Neural cell (in vitro differentiated cells): ENCODE measurements around the gene C18orf32. TPM values are rescaled to one million over a fixed set of nuclear protein-coding genes. Genes with fewer than 3 reads are reported as not detected.

Experiments used
- H2AFZ ChIP-seq: fragments of 200-600, 300-800 bp; sonication (generic), shearing (Covaris generic); 2 replicates; pipeline ENCODE4 v1.6.0; 2014; ENCODE audit warnings: low read depth, mild to moderate bottlenecking, antibody characterized with exemption, low read length, moderate library complexity
- H3F3A ChIP-seq: fragments of 200-600 bp; shearing (Covaris generic); 2 replicates; pipeline ENCODE4 v1.6.1; 2016; ENCODE audit warnings: mild to moderate bottlenecking, moderate library complexity, mixed read lengths, antibody characterized with exemption, low read length; ENCODE audit not compliant: insufficient read depth, poor library complexity, severe bottlenecking
- H3K27ac ChIP-seq: fragments of 200-600, 300-800 bp; sonication (generic), shearing (Covaris generic); 2 replicates; pipeline ENCODE4 v1.5.1; 2014; ENCODE audit warnings: mild to moderate bottlenecking, low read length, moderate library complexity
- H3K27me3 ChIP-seq: fragments of 300-800, 200-600 bp; sonication (generic), shearing (Covaris generic); 2 replicates; pipeline ENCODE4 v1.6.0; 2014; ENCODE audit warnings: mild to moderate bottlenecking, low read depth, low read length, moderate library complexity; ENCODE audit not compliant: insufficient read depth
- H3K36me3 ChIP-seq: fragments of 300-800, 200-600 bp; sonication (generic), shearing (Covaris generic); 2 replicates; pipeline ENCODE4 v1.5.1; 2014; ENCODE audit warnings: mild to moderate bottlenecking, antibody characterized with exemption, low read length, moderate library complexity; ENCODE audit not compliant: insufficient read depth
- H3K4me2 ChIP-seq: fragments of 300-800, 200-600 bp; sonication (generic), shearing (Covaris generic); 2 replicates; pipeline ENCODE4 v1.6.0; 2014; ENCODE audit warnings: mild to moderate bottlenecking, low read length
- H3K4me3 ChIP-seq: fragments of 300-800, 200-600 bp; sonication (generic), shearing (Covaris generic); 2 replicates; pipeline ENCODE4 v1.5.1; 2014; ENCODE audit warnings: mild to moderate bottlenecking, low read length, moderate library complexity
- H3K79me2 ChIP-seq: fragments of 200-600 bp; shearing (Covaris generic); replicated peaks from 2 replicates; pipeline ENCODE4 v1.6.0; 2014; ENCODE audit warnings: mild to moderate bottlenecking, low read length, moderate library complexity; ENCODE audit not compliant: insufficient read depth
- H3K9ac ChIP-seq: fragments of 300-800, 200-600 bp; sonication (generic), shearing (Covaris generic); 2 replicates; pipeline ENCODE4 v1.6.1; 2016; ENCODE audit warnings: mild to moderate bottlenecking, low read length, mixed read lengths
- H3K9me2 ChIP-seq: fragments of 200-600 bp; shearing (Covaris generic); 2 replicates; pipeline ENCODE4 v1.6.1; 2016; ENCODE audit warnings: mild to moderate bottlenecking, low read length, mixed read lengths; ENCODE audit not compliant: insufficient read depth
- H3K9me3 ChIP-seq: fragments of 200-600, 300-800 bp; sonication (generic), shearing (Covaris generic); 2 replicates; pipeline ENCODE4 v1.6.1; 2016; ENCODE audit warnings: mild to moderate bottlenecking, mixed run types, low read length, moderate library complexity, mixed read lengths
- H4K20me1 ChIP-seq: fragments of 200-600 bp; shearing (Covaris generic); 2 replicates; pipeline ENCODE4 v1.6.1; 2016; ENCODE audit warnings: mild to moderate bottlenecking, mixed run types; ENCODE audit not compliant: insufficient read depth
- EP300 ChIP-seq: fragments of 450-650 bp; conservative IDR thresholded peaks from 2 replicates; pipeline ENCODE4 v1.6.1; 2014; ENCODE audit warnings: antibody characterized with exemption, mild to moderate bottlenecking, moderate library complexity; ENCODE audit not compliant: poor library complexity, severe bottlenecking
- EZH2 ChIP-seq: fragments of 200-600, 300-800 bp; shearing (Covaris generic), sonication (generic); IDR thresholded peaks from 2 replicates; pipeline ENCODE4 v1.6.1; 2014; ENCODE audit warnings: antibody characterized with exemption, low read length, borderline replicate concordance, mild to moderate bottlenecking; ENCODE audit not compliant: insufficient read depth, poor library complexity, severe bottlenecking
- MXI1 ChIP-seq: fragments of 450-650 bp; conservative IDR thresholded peaks from 2 replicates; pipeline ENCODE4 v1.6.1; 2014; ENCODE audit warnings: antibody characterized with exemption, mild to moderate bottlenecking; ENCODE audit not compliant: poor library complexity, severe bottlenecking
- POLR2AphosphoS5 ChIP-seq: IDR thresholded peaks from 2 replicates; pipeline ENCODE4 v1.6.1; 2012
- RAD21 ChIP-seq: fragments of 450-650 bp; conservative IDR thresholded peaks from 2 replicates; pipeline ENCODE4 v1.6.1; 2014; ENCODE audit warnings: antibody characterized with exemption, mild to moderate bottlenecking, moderate library complexity
- REST ChIP-seq: IDR thresholded peaks from 2 replicates; pipeline ENCODE4 v1.6.1; 2012; ENCODE audit warnings: borderline replicate concordance
- SMC3 ChIP-seq: fragments of 450-650 bp; conservative IDR thresholded peaks from 2 replicates; pipeline ENCODE4 v1.6.1; 2014; ENCODE audit warnings: antibody characterized with exemption, mild to moderate bottlenecking, moderate library complexity; ENCODE audit not compliant: poor library complexity
- TAF1 ChIP-seq: IDR thresholded peaks from 2 replicates; pipeline ENCODE4 v1.6.1; 2012; ENCODE audit warnings: low read depth
- polyA plus RNA-seq: library from polyadenylated mRNA; depleted of rRNA; stranded (reverse); fragments of >200 nt; gene quantifications from 2 replicates; pipeline ENCODE4 v1.2.3, GENCODE V29; 2014
- TF ChIP-seq, protein P1 (sequence below): fragments of 450-650 bp; IDR thresholded peaks from 2 replicates; pipeline ENCODE4 v1.5.1; 2014; ENCODE audit warnings: antibody characterized with exemption, mild to moderate bottlenecking, moderate library complexity; ENCODE audit not compliant: poor library complexity, severe bottlenecking

The C18orf32 gene
- polyA plus RNA-seq, 1 donor from 2014 or later: 594 TPM

- Histone ChIP-seq H3K27ac (no peak overlapping the region), H3K9me2 (no peaks in the 10 kb centered on the region), H3K27me3 (no peaks in the 10 kb centered on the region), H2AFZ (no peak overlapping the region), H3K79me2 (no peaks in the 10 kb centered on the region), H3K36me3 (no peaks in the 10 kb centered on the region), H3K4me3 (no peak overlapping the region), H3F3A (no peaks in the 10 kb centered on the region), H4K20me1 (no peaks in the 10 kb centered on the region), H3K9me3 (no peaks in the 10 kb centered on the region), H3K9ac (no peak overlapping the region), H3K4me2 (no peak overlapping the region)
- no peak for TF ChIP-seq EP300
- no peak for TF ChIP-seq RAD21
- TF ChIP-seq, protein P1, sequence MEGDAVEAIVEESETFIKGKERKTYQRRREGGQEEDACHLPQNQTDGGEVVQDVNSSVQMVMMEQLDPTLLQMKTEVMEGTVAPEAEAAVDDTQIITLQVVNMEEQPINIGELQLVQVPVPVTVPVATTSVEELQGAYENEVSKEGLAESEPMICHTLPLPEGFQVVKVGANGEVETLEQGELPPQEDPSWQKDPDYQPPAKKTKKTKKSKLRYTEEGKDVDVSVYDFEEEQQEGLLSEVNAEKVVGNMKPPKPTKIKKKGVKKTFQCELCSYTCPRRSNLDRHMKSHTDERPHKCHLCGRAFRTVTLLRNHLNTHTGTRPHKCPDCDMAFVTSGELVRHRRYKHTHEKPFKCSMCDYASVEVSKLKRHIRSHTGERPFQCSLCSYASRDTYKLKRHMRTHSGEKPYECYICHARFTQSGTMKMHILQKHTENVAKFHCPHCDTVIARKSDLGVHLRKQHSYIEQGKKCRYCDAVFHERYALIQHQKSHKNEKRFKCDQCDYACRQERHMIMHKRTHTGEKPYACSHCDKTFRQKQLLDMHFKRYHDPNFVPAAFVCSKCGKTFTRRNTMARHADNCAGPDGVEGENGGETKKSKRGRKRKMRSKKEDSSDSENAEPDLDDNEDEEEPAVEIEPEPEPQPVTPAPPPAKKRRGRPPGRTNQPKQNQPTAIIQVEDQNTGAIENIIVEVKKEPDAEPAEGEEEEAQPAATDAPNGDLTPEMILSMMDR: no peak
- no peak for TF ChIP-seq REST
- no peak for TF ChIP-seq TAF1
- TF ChIP-seq MXI1: no peak
- TF ChIP-seq EZH2: no peak
- no peak for TF ChIP-seq POLR2AphosphoS5
- TF ChIP-seq SMC3: no peak
These were observed 34.3 kb upstream of the C18orf32 start for GRCh38 chr18:49521216-49521835.

- H3K27me3 ChIP-seq: no peaks in the 10 kb centered on the region
- H3K9ac ChIP-seq: no peak overlapping the region
- H3K9me2 ChIP-seq: no peaks in the 10 kb centered on the region
- H3K4me3 ChIP-seq: no peak overlapping the region
- H3K36me3 ChIP-seq: no peaks in the 10 kb centered on the region
- H4K20me1 ChIP-seq: no peaks in the 10 kb centered on the region
- H3K9me3 ChIP-seq: no peaks in the 10 kb centered on the region
- TF ChIP-seq RAD21: no peak
- TF ChIP-seq REST: no peak
- no peak for TF ChIP-seq SMC3
- no peak for TF ChIP-seq EP300
- no peak for TF ChIP-seq POLR2AphosphoS5
- TF ChIP-seq, protein P1: no peak
- no peak for TF ChIP-seq EZH2
- no peak for TF ChIP-seq TAF1
- no peak for TF ChIP-seq MXI1
- H3K79me2 ChIP-seq: no peaks in the 10 kb centered on the region
- H3K4me2 ChIP-seq: no peak overlapping the region
- H2AFZ ChIP-seq: no peak overlapping the region
- H3F3A ChIP-seq: no peaks in the 10 kb centered on the region
- no peak overlapping the region for H3K27ac ChIP-seq
These were observed 33.7 kb upstream of the C18orf32 start for GRCh38 chr18:49520661-49521145.
